ENCODE measurements around the gene TRIM28. TPM values are rescaled to one million over a fixed set of nuclear protein-coding genes. Genes with fewer than 3 reads are reported as not detected.

Gene TRIM28
- total RNA-seq, 2 donors from 2014 or later, result 809 to 859 TPM

DNA sequence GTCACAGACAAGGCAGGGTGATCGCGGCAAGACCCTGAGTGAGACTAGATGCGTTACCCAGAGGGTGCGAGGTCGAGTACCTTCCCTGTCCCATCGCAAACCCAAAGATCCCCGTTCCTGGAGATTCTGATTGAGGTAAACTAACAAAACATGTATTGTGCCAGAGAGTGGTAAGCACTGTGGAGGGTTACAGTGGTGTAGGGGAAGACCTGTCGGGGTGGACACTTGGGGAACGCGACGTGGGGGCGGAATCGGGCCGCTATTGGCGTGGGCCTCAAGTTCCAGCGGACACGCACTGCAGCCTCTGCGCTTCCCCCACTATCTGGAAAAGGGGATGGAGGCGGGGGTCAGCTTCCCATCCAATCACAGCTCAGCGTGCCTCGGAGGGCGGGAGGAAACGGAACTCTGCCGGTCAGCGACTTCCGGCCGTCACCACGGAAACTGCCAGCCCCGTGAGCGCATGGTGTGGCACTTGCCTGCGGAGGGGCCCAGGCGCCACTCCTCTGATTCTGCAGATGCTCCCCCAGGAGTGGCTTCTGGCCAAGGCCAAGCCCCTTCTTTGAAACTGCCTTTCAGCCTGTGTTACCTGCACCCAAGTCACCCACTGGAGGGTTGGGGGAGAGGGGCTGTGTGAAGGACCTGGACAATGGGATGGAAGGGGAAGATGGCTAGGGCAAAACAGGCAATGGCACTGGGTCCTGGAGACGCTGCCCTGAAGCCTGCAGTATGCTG, 15.6 kb downstream of the TRIM28 start:
- Mint-ChIP-seq H3K27me3 (ENCODE audit: insufficient read depth) (peaks cover 2% of the 10 kb centered on the region), H3K27ac (peak overlapping the region; percentile 99), H3K9me3 (no peaks in the 10 kb centered on the region), H3K4me1 (peaks cover 18% of the 10 kb centered on the region), H3K36me3 (ENCODE audit: low read depth) (peaks cover 22% of the 10 kb centered on the region), H3K4me3 (peak overlapping the region; percentile 96)
- Histone ChIP-seq H3K9ac (ENCODE audit: extremely low read depth, low read length, poor library complexity, severe bottlenecking) (peak overlapping the region; percentile 95), H3K4me3 (ENCODE audit: low read length) (peak overlapping the region; percentile 98), H3K27ac (ENCODE audit: low read depth, low read length) (peak overlapping the region; percentile 99), H3K27me3 (ENCODE audit: control insufficient read depth, insufficient read depth, low read length, poor library complexity, severe bottlenecking) (peaks cover 6% of the 10 kb centered on the region), H3K4me1 (ENCODE audit: control insufficient read depth, insufficient read depth, low read length) (no peaks in the 10 kb centered on the region), H3K9me3 (ENCODE audit: control insufficient read depth, low read length) (no peaks in the 10 kb centered on the region), H3K36me3 (ENCODE audit: control insufficient read depth, insufficient read depth, low read length) (peaks cover 18% of the 10 kb centered on the region)
- peak; percentile 97 for DNase-seq
- TF ChIP-seq CTCF (conservative IDR thresholded peaks at IDR 0.05), result no peak
- WGBS, 2 experiments (ENCODE audit: insufficient coverage in 1 of 2, insufficient read length in 1 of 2), result 0 to 1% methylated on average over 24 to 33 of the region's 33 CpGs

DNA sequence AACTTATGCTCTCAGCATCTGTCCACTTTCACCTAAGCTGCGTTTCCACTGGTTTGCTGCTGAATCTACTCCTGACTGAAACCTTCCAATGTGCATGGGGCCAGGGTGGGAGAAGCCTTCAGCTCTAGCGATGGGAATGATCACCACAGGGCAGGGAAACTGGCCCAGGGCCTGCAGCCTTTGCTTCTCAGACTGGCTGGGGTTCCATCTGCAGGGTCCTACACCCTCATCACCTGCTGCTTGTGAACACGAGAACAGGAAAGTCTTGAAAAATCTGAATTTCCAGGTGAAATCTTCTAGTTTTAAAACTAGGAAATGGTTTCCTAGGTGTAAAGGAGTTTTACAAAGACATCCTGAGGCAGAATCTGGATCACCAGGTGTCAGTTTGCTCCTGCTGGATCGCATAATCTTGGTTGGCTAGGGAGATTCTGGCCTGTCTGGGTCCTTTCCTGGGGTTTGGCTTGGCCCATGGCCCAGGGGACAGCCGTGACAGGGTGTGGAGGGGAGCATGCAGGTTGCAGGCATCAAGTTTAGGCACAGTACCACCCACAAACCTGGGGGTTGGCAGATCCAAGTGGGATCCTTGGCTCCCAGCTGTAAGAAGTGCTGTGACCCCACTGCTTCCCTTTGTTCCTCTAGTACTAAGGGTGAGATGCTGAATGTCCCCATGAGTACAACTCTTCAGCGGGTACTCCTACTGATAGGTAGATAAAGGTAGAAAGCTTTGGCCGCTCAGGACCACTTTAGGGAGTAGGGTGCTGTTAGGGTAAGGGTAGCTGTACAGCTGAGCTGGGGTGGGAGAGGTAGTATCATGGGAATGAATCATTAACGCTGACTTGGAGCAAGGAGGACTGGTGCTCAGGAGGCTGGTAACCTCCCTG, 16.4 kb downstream of the TRIM28 start:
- peak overlapping the region; percentile 95 for H3K9ac ChIP-seq (ENCODE audit: extremely low read depth, low read length, poor library complexity, severe bottlenecking)
- WGBS, 2 experiments (ENCODE audit: insufficient coverage in 1 of 2, insufficient read length in 1 of 2), result 92 to 95% methylated on average over 7 to 8 of the region's 8 CpGs
- peak overlapping the region; percentile 77 for H3K27ac ChIP-seq (ENCODE audit: low read depth, low read length)
- Mint-ChIP-seq H3K9me3 (no peaks in the 10 kb centered on the region), H3K36me3 (ENCODE audit: low read depth) (peaks cover 22% of the 10 kb centered on the region), H3K4me3 (peak overlapping the region; percentile 96), H3K27me3 (ENCODE audit: insufficient read depth) (peaks cover 2% of the 10 kb centered on the region), H3K27ac (peak overlapping the region; percentile 99), H3K4me1 (peaks cover 13% of the 10 kb centered on the region)
- H3K36me3 ChIP-seq (ENCODE audit: control insufficient read depth, insufficient read depth, low read length), result peaks cover 18% of the 10 kb centered on the region
- no peak for TF ChIP-seq CTCF (conservative IDR thresholded peaks at IDR 0.05)
- no peak for DNase-seq
- no peaks in the 10 kb centered on the region for H3K9me3 ChIP-seq (ENCODE audit: control insufficient read depth, low read length)
- no peaks in the 10 kb centered on the region for H3K4me1 ChIP-seq (ENCODE audit: control insufficient read depth, insufficient read depth, low read length)
- peak overlapping the region; percentile 98 for H3K4me3 ChIP-seq (ENCODE audit: low read length)
- peaks cover 6% of the 10 kb centered on the region for H3K27me3 ChIP-seq (ENCODE audit: control insufficient read depth, insufficient read depth, low read length, poor library complexity, severe bottlenecking)

DNA sequence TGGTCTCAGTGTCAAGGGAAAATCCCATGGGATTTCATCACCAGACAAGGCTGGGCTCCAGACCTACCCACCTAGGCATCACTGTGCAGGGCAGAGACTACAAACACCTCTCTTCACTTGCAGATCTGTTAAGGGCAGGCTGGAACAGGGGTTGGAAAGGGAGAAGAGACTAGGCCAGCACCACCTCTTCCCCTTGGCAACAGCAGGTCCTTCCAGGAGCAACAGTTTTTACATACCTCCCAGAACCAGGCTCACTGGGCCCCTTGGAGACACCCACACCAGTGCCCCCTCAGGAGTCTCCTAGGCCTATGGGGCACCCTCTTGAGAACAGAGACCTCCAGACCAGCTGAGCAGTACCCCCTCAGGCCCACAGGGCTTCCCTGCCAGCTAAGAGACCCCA, 17.1 kb downstream of the TRIM28 start:
- peaks cover 6% of the 10 kb centered on the region for H3K27me3 ChIP-seq (ENCODE audit: control insufficient read depth, insufficient read depth, low read length, poor library complexity, severe bottlenecking)
- no peak for TF ChIP-seq CTCF (conservative IDR thresholded peaks at IDR 0.05)
- no peaks in the 10 kb centered on the region for H3K9me3 Mint-ChIP-seq

More for the DNA sequence above, 17.1 kb downstream of the TRIM28 start:
- Histone ChIP-seq H3K4me1 (ENCODE audit: control insufficient read depth, insufficient read depth, low read length) (no peaks in the 10 kb centered on the region), H3K27ac (ENCODE audit: low read depth, low read length) (no peak overlapping the region), H3K9ac (ENCODE audit: extremely low read depth, low read length, poor library complexity, severe bottlenecking) (no peak overlapping the region), H3K4me3 (ENCODE audit: low read length) (no peak overlapping the region), H3K36me3 (ENCODE audit: control insufficient read depth, insufficient read depth, low read length) (peaks cover 13% of the 10 kb centered on the region), H3K9me3 (ENCODE audit: control insufficient read depth, low read length) (no peaks in the 10 kb centered on the region)
- Mint-ChIP-seq H3K36me3 (ENCODE audit: low read depth) (peaks cover 19% of the 10 kb centered on the region), H3K27ac (no peak overlapping the region), H3K27me3 (ENCODE audit: insufficient read depth) (peaks cover 2% of the 10 kb centered on the region), H3K4me1 (peaks cover 11% of the 10 kb centered on the region), H3K4me3 (no peak overlapping the region)
- DNase-seq, result no peak
